A549 (cell line): ENCODE data around the gene OR1J1.

ENCODE experiments used
- CBX8 ChIP-seq: fragments of 200-600 bp; sonication (generic); IDR thresholded peaks from 2 replicates; pipeline ENCODE4 v1.6.1; 2016
- CHD2 ChIP-seq: fragments of 150-350 bp; IDR thresholded peaks from 2 replicates; pipeline ENCODE4 v1.6.1; 2014; ENCODE audit warnings: low read length; ENCODE audit not compliant: partially characterized antibody
- EHMT2 ChIP-seq: fragments of 200-600 bp; sonication (generic); IDR thresholded peaks from 2 replicates; pipeline ENCODE4 v1.6.1; 2016; ENCODE audit warnings: antibody characterized with exemption, low read depth, mild to moderate bottlenecking, moderate library complexity
- PHF8 ChIP-seq: fragments of 200-600 bp; sonication (generic); IDR thresholded peaks from 2 replicates; pipeline ENCODE4 v1.6.1; 2016; ENCODE audit warnings: low read depth, mild to moderate bottlenecking, antibody characterized with exemption, moderate library complexity, borderline replicate concordance
- POLR2A ChIP-seq: IDR thresholded peaks from 2 replicates; pipeline ENCODE4 v1.6.1; 2012; ENCODE audit warnings: mild to moderate bottlenecking, low read length
- POLR2AphosphoS2 ChIP-seq: conservative IDR thresholded peaks from 2 replicates; pipeline ENCODE4 v1.6.1; 2012; ENCODE audit warnings: low read length, improper control_type of control experiment, inconsistent platforms
- SMC3 ChIP-seq: fragments of >200 bp; sonication (Bioruptor Twin); formaldehyde crosslinking; IDR thresholded peaks from 3 replicates; pipeline ENCODE4 v1.6.1; 2018; ENCODE audit warnings: inconsistent platforms
- TF ChIP-seq, protein P1 (sequence below): fragments of >200 bp; sonication (Bioruptor Twin); formaldehyde crosslinking; IDR thresholded peaks from 3 replicates; pipeline ENCODE4 v1.5.1; 2016
- TF ChIP-seq, protein P2 (sequence below): IDR thresholded peaks from 2 replicates; pipeline ENCODE4 v1.6.1; 2012; ENCODE audit warnings: low read depth, borderline replicate concordance

DNA sequence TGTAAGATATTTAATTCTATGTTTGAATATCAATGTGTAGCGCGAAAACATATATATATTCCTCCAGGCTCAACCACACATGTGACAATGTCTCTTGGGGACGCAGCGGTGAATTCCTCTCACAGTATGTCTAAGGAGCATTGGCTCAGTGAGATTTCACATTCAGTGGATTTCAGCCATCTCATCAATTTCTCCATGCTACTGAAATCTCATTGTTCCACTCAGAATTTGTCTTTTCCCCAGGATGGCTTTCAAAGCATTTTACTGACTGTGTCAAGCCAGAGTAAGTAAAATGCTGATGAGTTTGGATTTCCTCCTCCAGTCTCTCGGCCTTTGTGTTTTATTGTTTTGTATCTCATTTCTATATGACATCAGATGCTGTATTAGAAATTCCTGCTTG, 1.3 kb upstream of the OR1J1 start:
- TF ChIP-seq, protein P1, sequence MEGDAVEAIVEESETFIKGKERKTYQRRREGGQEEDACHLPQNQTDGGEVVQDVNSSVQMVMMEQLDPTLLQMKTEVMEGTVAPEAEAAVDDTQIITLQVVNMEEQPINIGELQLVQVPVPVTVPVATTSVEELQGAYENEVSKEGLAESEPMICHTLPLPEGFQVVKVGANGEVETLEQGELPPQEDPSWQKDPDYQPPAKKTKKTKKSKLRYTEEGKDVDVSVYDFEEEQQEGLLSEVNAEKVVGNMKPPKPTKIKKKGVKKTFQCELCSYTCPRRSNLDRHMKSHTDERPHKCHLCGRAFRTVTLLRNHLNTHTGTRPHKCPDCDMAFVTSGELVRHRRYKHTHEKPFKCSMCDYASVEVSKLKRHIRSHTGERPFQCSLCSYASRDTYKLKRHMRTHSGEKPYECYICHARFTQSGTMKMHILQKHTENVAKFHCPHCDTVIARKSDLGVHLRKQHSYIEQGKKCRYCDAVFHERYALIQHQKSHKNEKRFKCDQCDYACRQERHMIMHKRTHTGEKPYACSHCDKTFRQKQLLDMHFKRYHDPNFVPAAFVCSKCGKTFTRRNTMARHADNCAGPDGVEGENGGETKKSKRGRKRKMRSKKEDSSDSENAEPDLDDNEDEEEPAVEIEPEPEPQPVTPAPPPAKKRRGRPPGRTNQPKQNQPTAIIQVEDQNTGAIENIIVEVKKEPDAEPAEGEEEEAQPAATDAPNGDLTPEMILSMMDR: no peak
- no peak for TF ChIP-seq CHD2
- no peak for TF ChIP-seq SMC3
- TF ChIP-seq EHMT2: no peak
- no peak for TF ChIP-seq CBX8
- TF ChIP-seq, protein P2, sequence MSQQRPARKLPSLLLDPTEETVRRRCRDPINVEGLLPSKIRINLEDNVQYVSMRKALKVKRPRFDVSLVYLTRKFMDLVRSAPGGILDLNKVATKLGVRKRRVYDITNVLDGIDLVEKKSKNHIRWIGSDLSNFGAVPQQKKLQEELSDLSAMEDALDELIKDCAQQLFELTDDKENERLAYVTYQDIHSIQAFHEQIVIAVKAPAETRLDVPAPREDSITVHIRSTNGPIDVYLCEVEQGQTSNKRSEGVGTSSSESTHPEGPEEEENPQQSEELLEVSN: no peak
- no peak for TF ChIP-seq PHF8
- TF ChIP-seq POLR2AphosphoS2: no peak
- TF ChIP-seq POLR2A: no peak
